HEK293T (cell line): ENCODE measurements around the gene CPVL.

ENCODE experiments used
- ARNT ChIP-seq: fragments of 450-650 bp; IDR thresholded peaks from 2 replicates; pipeline ENCODE4 v1.6.1; 2017; ENCODE audit warnings: mild to moderate bottlenecking
- BHLHE40 ChIP-seq: fragments of 450-650 bp; IDR thresholded peaks from 2 replicates; pipeline ENCODE4 v1.6.1; 2016; ENCODE audit warnings: mild to moderate bottlenecking, moderate library complexity, borderline replicate concordance
- FOXK2 ChIP-seq: fragments of 450-650 bp; IDR thresholded peaks from 2 replicates; pipeline ENCODE4 v1.6.1; 2016; ENCODE audit warnings: mild to moderate bottlenecking
- FOXM1 ChIP-seq: fragments of 450-650 bp; IDR thresholded peaks from 2 replicates; pipeline ENCODE4 v1.6.1; 2017; ENCODE audit warnings: mild to moderate bottlenecking, borderline replicate concordance
- HDGF ChIP-seq: fragments of 450-650 bp; IDR thresholded peaks from 2 replicates; pipeline ENCODE4 v1.6.1; 2017; ENCODE audit warnings: antibody characterized with exemption, borderline replicate concordance
- LEF1 ChIP-seq: fragments of 450-650 bp; IDR thresholded peaks from 2 replicates; pipeline ENCODE4 v1.6.1; 2017; ENCODE audit warnings: mild to moderate bottlenecking, borderline replicate concordance
- NFRKB ChIP-seq: fragments of 450-650 bp; IDR thresholded peaks from 2 replicates; pipeline ENCODE4 v1.6.1; 2016; ENCODE audit warnings: mild to moderate bottlenecking, moderate library complexity
- SP1 ChIP-seq: fragments of 450-650 bp; IDR thresholded peaks from 2 replicates; pipeline ENCODE4 v1.6.1; 2017
- ZNF384 ChIP-seq: fragments of 450-650 bp; IDR thresholded peaks from 2 replicates; pipeline ENCODE4 v1.6.1; 2016

DNA sequence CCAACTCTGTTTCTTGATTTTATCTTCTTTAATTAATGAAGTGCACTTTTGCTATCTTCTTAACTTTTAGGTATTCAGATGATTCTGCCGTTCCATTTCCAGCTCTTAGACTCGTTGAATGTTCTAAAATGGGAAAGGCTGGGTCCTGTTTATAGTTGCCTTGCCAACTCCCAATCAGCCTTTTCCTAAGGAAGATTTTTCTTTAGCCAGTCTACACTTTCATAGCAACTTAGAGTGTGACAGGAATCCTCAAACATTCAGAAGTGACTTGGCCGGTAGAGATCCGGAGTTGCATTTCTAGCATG, 165.2 kb downstream of the CPVL start:
- TF ChIP-seq ZNF384 (no peak), BHLHE40 (no peak), LEF1 (no peak), SP1 (no peak), FOXM1 (no peak), HDGF (no peak), ARNT (no peak), NFRKB (no peak), FOXK2 (no peak)
